ENCODE data around the gene HAUS1.

GRCh38 chr18:46171331-46171730 is 67.1 kb downstream of the HAUS1 start:
- no peak for TF ChIP-seq CTCF (IDR thresholded peaks at IDR 0.05)
- TF ChIP-seq POLR2A (IDR thresholded peaks at IDR 0.05) = no peak
